Measurements from ENCODE around the gene ZBTB42.

DNA sequence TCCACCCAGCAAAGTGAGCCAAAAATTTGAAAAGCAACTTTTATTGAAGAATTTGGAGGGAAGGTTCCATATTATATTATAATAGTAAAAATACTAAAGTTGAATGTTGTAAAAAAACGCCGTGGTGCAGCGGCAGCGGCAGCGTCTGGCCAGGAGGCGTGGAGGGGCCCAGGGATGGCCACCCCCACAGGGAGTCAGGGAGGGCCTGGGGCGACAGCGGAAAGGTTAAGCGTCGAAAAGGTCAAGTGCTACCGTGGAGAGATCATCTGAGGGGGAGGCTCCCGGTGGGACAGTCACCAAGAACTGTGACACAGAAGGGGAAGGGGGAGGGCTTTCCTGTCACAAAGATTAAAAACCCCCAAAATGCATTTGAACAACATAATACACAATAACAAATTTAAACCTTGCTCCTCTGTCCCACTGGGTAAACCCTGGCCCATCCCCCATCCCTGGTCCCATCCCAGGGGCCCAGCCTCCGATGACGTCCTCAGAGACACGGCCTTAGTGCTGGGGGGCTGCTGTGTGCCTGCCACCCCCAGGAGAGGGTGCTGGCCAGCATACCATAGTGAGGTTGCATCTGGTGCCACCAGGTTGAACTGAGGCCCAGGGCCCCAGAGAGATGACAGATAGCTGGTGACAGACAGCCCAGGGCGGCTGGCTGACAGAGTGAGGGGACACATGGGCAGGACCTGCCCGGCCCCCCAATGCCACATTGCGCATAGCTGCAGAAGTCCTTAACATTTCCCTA, 31.4 kb upstream of the ZBTB42 start:
- TF ChIP-seq, protein P1, sequence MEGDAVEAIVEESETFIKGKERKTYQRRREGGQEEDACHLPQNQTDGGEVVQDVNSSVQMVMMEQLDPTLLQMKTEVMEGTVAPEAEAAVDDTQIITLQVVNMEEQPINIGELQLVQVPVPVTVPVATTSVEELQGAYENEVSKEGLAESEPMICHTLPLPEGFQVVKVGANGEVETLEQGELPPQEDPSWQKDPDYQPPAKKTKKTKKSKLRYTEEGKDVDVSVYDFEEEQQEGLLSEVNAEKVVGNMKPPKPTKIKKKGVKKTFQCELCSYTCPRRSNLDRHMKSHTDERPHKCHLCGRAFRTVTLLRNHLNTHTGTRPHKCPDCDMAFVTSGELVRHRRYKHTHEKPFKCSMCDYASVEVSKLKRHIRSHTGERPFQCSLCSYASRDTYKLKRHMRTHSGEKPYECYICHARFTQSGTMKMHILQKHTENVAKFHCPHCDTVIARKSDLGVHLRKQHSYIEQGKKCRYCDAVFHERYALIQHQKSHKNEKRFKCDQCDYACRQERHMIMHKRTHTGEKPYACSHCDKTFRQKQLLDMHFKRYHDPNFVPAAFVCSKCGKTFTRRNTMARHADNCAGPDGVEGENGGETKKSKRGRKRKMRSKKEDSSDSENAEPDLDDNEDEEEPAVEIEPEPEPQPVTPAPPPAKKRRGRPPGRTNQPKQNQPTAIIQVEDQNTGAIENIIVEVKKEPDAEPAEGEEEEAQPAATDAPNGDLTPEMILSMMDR (IDR thresholded peaks at IDR 0.05; ENCODE audit: low read depth, low read length, poor library complexity, severe bottlenecking): no peak
- TF ChIP-seq EZH2phosphoT487 (IDR thresholded peaks at IDR 0.05; ENCODE audit: borderline replicate concordance, low read length): no peak

All from DOHH2 (cell line).